Right lobe of liver (tissue), 6 donors: ENCODE measurements around the gene SHMT2. TPM values are rescaled to one million over a fixed set of nuclear protein-coding genes. Genes with fewer than 3 reads are reported as not detected.

Source experiments
- ATAC-seq, 4 donors: fragments of 200-7000 bp; cut with Tn5 transposase; one replicate each; pipeline ENCODE4 v1.9.1; 2020; ENCODE audit warnings: mild to moderate bottlenecking in 4 of 4, moderate library complexity in 4 of 4
- DNase-seq, 3 donors: peaks; one replicate each; pipeline ENCODE4 v3.0.0-alpha.2; 2020
- H3K27ac ChIP-seq, 3 donors: fragments of 200-600 bp; one replicate each; pipeline ENCODE4 v1.8.0; 2022
- H3K27me3 ChIP-seq, 2 donors: fragments of 200-600 bp; one replicate each; pipeline ENCODE4 v1.8.0; 2022
- H3K36me3 ChIP-seq, 4 donors: fragments of 200-600 bp; sonication (generic) in 1 of 4; one replicate each; pipeline versions ENCODE4 v1.5.1 to v1.8.0; 2017 to 2022; ENCODE audit warnings: control low read depth in 1 of 4
- H3K4me1 ChIP-seq, 4 donors: fragments of 200-600 bp; sonication (generic) in 1 of 4; one replicate each; pipeline versions ENCODE4 v1.5.1 to v1.8.0; 2017 to 2022; ENCODE audit warnings: control low read depth in 1 of 4
- H3K4me3 ChIP-seq, 3 donors: fragments of 200-600 bp; one replicate each; pipeline ENCODE4 v1.8.0; 2022
- H3K9me3 ChIP-seq, 4 donors: fragments of 200-600 bp; sonication (generic) in 1 of 4; one replicate each; pipeline versions ENCODE4 v1.5.1 to v1.8.0; 2017 to 2022; ENCODE audit warnings: control low read depth in 1 of 4
- CTCF ChIP-seq, 4 donors: fragments of 200-600 bp in 3 of 4; fragments of 450-650 bp in 1 of 4; IDR thresholded peaks; one replicate each; pipeline versions ENCODE4 v1.5.1 to v1.8.0; 2016 to 2022; ENCODE audit warnings: antibody characterized with exemption in 4 of 4, mild to moderate bottlenecking in 2 of 4
- POLR2A ChIP-seq: fragments of 450-650 bp; IDR thresholded peaks from one replicate; pipeline ENCODE4 v1.6.1; 2017; ENCODE audit warnings: antibody characterized with exemption, mild to moderate bottlenecking
- WGBS: methylation state at CpG from one replicate; pipeline ENCODE4 v1.1.6; 2018; ENCODE audit warnings: low coverage, low lambda C conversion rate; ENCODE audit not compliant: insufficient coverage; ENCODE audit errors: missing lambda C conversion rate; 5-methylcytosine and 5-hydroxymethylcytosine counted together
- intact Hi-C, 2 donors: fragments of 100-400 bp; cut with DNase I; formaldehyde crosslinking; loops; one replicate each; pipeline versions ENCODE4 v1.11.2 to v1.14.1; 2022
- total RNA-seq, 6 experiments: library from RNA; depleted of rRNA in 2 of 6; stranded (reverse); fragments of >200 nt in 2 of 6; fragmentation: NEBNext Ultra II Directional in 3 of 6; extraction: Animal tissue kit (Norgen Biotek cat#: 25700) in 3 of 6; gene quantifications; one replicate each; pipeline versions ENCODE4 v1.1.0 to v1.2.4, GENCODE V29; 2016 to 2023
- donor health status: DM: no; HTN: yes; CAD: no.
- donor health status: DM: no; HTN: no; CAD: no.
- donor health status: DM: no; HTN: no; CAD: no.
- donor health status: DM: no; HTN: yes; CAD: no.
- donor health status: DM: no; HTN: yes; CAD: no.

Gene SHMT2
- total RNA-seq, 6 experiments from 2014 or later, result 157 to 228 (median 194) TPM

DNA sequence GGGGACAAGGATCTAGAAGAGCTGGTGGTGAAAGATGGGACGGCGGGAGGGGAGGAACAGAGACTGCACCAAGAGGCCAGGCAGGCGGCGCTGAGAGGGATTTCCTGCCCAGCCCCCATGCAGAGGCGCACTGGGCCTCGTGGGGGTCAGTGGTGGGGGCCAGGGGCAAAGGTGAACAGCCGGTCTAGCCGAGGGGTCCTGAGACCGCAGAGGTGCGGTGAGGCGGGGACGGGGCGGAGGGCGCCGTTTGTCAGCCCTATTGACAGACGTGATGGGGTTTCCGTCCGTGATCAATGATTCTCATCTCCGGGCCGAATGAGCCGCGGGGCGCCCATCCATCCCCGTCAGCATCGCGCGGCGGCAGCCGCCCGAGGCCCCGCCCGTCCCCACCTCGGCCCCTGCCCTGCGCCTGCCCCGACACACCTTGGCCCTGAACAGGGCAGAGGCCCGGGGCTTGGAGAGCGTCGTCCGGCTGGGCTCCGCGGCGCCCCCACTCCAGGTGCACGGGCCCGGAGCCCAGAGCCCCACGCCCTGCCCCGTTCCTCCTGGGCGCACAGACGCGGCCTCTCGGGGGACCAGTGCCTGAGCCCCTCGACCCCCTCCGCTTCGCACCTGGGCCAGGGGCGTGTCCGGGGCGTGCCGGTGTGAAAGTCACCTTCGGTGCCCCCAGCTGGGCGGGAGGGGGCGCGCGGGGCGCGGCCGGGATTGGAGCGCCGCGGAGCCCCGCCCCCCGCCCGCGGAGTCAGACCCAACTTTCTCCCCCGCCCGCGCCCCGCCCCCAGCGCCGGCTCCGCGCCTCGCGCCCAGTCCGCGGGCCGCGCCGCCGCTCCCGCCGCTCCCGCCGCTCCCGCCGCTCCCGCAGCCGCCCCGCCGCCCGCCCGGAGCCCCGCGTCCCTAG, 13.2 kb upstream of the SHMT2 start, which contains the start of gene NXPH4:
Gene NXPH4 (plus strand): TSS at position 781 of the 898 bp plus-strand sequence. CDS start 176 bp downstream, outside the sequence.
- peak in 1 of 3 donors; percentile 53 for DNase-seq
- TF ChIP-seq POLR2A (no peak), CTCF (IDR thresholded peaks at IDR 0.05) (no peak)
- ATAC-seq, result peak in 1 of 4 donors; percentile 1
- Histone ChIP-seq H3K27me3 (peaks cover 0 to 7% of the 10 kb centered on the region in 2 donors), H3K27ac (no peak within 1 kb of the TSS), H3K36me3 (peaks cover 0 to 17% (median 4%) of the 10 kb centered on the region in 4 donors), H3K4me3 (peak within 1 kb of the TSS in 2 of 3 donors; percentile 20 to 31), H3K4me1 (peaks cover 0 to 14% (median 0%) of the 10 kb centered on the region in 4 donors), H3K9me3 (no peaks in the 10 kb centered on the region)
- WGBS, result 8% methylated on average over 5 of the region's 102 CpGs
- intact Hi-C loops, result no loop called here

DNA sequence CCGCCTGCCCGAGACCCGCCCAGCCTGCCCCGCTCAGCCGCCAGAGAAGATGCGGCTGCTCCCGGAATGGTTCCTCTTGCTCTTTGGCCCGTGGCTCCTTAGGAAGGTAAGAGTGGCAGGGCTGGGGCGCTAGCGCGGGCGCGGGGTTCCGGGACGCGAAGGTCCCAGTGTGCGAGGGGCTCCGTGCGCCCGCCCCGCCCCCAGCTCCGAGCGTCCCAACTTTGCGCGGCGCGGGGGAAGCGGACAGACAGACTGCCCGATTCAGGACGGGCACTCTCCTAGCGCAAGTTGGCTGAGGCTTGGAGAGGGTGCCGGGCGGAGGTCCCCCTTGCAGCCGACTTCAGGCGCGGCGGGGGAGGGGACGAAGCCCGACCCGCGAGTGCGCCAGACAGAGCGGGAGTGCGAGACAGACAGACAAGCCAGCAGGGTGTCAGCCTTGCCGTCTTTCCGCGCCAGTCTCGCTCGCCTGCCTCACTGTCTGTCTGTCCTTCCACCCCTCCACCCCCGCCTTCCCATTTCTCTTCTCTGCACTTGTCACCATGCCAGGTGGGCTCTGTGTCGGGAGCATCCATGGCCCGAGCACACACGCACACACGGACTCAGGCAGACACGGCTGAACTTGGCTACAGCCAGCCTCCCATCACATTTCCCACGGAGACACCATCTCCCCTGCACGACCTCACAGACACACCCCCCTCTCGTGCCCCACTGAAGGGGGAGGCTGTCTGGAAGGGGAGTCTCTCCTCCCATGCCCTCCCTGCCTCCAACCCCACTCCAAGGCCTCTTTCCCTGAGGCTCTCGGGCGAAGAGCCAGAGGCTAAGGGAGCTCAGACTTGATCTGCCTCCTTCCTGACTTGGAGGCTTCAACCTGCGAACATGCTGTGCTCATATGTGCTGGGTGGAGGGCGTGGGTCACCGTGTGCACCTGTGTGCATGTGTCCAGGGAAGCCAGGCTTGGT, 12.3 kb upstream of the SHMT2 start:
- no peaks in the 10 kb centered on the region for H3K9me3 ChIP-seq
- no peak overlapping the region for H3K27ac ChIP-seq
- DNase-seq (no peak), ATAC-seq (no peak)
- peaks cover 0 to 8% (median 0%) of the 10 kb centered on the region in 4 donors for H3K36me3 ChIP-seq
- H3K27me3 ChIP-seq, result peaks cover 0 to 7% of the 10 kb centered on the region in 2 donors
- H3K4me3 ChIP-seq, result peak overlapping the region in 2 of 3 donors; percentile 20 to 31
- TF ChIP-seq POLR2A (no peak), CTCF (IDR thresholded peaks at IDR 0.05) (no peak)
- 2% methylated on average over 9 of the region's 63 CpGs for WGBS
- intact Hi-C loops, result no loop called here
- H3K4me1 ChIP-seq, result peaks cover 0 to 14% (median 0%) of the 10 kb centered on the region in 4 donors

DNA sequence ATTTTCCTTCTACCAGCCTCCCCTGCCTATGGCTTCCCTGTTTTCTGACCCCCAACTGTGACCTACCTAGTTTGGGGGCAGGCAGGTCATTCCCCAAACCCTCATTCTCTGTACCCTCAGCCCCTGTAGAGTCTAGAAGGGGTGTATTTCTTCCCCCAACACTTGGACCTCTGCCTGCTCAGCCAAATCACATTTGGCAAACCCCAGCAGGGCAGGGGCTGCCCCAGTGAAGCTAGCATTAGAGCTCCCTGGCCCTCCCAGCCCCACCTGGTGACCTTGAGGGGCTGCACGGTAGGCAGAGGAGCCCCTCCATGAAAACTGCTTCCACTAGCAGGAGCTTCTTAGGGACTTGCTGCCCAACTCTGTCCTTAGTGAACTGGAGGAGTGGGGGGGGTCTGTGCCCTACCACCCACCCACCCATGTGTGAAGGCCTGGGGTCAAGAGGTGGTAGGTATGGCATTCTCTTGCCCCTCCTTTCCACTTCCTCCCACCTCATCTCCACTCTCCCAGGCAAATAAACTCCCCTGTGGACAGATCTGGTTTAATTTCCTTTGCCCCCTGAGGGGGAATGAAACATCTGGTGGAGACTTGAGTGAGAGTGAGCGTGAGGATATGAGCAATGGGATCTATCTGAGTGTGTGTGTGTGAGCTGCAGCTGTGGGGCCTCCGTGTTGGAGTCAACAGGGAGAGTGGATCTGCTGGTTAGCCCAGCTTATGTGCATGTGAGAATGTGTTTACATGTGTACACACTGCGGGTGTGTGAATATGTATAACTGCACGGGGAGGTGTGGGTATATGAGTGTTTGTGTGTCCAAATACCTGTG, 11.3 kb upstream of the SHMT2 start:
- no peak overlapping the region for H3K27ac ChIP-seq
- no peaks in the 10 kb centered on the region for H3K36me3 ChIP-seq
- peaks cover 0 to 14% (median 0%) of the 10 kb centered on the region in 4 donors for H3K4me1 ChIP-seq
- no peak for DNase-seq
- 62% methylated on average over 2 of the region's 5 CpGs for WGBS
- no peak for ATAC-seq
- no peak for TF ChIP-seq POLR2A
- no peak for TF ChIP-seq CTCF (IDR thresholded peaks at IDR 0.05)
- intact Hi-C loops, result no loop called here
- H3K9me3 ChIP-seq, result no peaks in the 10 kb centered on the region
- H3K4me3 ChIP-seq, result no peak overlapping the region
- H3K27me3 ChIP-seq, result peaks cover 0 to 7% of the 10 kb centered on the region in 2 donors
